Hematopoietic multipotent progenitor cell treated with erythropoietin and hydrocortisone succinate and interleukin-3 and kit ligand, for 15 days (in vitro differentiated cells): Measurements from ENCODE around the gene GLG1.

Experiments
- DNase-seq: peaks from one replicate; pipeline ENCODE4 v3.0.0-alpha.2; 2015; ENCODE audit warnings: low spot score

GLG1 gene

DNA sequence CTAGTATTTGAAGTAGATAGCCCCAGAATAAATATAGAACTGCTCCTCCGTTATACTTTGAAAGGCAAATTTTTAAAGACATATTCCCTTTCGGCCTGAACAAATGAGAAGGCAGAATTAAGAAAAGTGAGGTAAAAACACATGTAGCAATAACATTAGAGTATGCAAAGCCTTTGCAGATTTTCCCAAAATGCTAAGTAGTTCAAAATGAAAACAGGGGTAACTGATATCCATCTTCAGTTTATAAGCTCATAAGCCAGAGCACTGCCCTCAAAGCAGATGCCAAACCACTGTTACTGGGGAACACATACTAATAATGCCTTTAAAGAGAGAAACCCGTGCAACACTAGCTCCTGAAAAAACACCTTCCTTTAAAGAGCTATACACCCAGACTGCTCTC is 134.4 kb downstream of the GLG1 start:
- DNase-seq = no peak

DNA sequence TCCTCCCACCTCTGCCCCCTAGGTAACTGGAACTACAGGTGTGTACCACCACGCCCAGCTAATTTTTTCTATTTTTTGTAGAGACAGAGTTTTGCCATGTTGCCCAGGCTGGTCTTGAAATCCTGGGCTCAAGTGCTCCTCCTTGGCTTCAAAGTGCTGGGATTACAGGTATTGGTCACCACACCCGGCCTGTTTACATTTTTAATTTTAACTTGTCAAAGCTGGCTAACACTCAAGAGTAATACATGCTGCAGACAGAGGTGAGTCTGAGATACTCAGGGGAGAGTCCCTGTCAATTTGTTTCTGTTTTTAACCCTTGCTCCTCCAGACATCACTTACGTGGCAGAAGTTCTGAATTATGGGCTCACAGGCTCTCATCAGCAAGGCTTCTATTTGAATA is 134.9 kb downstream of the GLG1 start:
- no peak for DNase-seq

DNA sequence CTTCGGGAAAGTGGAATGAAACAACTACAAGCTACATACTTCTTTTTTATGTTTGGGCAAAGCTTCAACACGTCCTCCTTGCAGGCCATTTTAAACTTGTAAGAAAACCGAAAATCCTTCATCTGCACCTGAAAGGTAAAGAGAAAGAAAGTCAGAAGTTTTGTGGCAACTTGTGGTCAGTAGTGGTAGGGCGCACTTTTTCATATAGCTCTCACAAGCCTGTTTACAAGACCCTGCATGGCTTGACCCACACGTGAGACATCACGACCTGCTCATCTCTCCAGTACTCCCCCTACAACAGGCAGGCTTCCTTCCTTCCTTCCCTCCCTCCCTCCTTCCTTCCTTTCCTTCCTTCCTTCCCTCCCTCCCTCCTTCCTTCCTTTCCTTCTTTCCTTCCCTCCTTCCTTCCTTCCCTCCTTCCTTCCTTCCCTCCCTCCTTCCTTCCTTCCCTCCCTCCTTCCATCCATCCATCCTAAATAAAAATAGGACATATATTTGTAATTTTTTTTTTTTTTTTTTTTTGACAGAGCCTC is 136.9 kb downstream of the GLG1 start:
- DNase-seq = no peak

DNA sequence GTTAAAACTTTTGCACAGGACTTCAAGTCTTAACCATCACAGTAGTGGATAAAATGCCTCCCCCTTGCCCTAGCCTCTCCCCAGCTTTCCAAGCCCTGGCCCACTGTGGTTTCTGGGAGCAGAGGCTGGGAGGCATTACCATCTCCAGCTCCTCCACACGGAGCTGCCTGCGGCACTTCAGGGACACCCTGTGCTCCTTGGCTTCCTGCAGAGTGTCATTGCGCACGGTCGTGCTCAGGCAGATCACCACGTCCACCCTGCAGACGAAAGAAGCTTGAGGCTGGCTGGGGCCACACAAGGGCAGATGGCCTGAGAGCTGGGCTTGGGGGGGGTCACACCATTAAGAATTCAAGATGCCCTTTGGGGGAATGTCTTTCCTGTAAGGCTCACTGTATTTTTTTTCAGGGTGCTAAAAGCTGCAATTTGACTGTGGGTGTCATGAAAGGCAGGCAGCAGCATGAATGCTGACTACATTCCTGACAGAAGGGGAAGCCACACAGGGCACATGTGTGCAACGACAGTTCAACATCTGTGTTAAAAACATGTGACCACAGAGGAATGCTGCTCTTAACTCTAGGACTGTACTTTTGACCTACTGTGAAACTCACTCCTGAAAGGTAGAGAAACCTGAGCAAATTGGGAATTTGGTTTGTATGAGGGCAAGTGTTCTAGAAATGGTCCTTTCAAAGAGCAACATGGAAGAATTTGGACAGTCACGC is 137.9 kb downstream of the GLG1 start:
- no peak for DNase-seq

DNA sequence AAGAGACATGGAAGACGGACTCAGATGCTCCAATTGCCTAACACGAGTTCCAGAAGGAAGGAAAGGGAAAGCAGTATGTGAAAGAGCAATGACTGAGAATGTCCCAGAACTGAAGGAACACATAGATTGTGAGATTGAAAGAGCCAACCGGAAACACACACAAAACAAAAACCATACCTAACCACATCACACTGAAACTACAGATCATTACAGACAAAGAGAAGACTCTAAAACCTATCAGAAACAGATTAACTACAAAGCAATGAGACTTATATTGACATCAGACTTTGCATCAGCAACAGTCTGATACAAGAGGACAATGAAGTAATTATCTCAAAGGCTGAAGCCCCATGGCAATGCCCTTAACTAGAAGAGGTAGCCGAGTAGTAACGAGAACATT is 140.0 kb downstream of the GLG1 start:
- DNase-seq = no peak

DNA sequence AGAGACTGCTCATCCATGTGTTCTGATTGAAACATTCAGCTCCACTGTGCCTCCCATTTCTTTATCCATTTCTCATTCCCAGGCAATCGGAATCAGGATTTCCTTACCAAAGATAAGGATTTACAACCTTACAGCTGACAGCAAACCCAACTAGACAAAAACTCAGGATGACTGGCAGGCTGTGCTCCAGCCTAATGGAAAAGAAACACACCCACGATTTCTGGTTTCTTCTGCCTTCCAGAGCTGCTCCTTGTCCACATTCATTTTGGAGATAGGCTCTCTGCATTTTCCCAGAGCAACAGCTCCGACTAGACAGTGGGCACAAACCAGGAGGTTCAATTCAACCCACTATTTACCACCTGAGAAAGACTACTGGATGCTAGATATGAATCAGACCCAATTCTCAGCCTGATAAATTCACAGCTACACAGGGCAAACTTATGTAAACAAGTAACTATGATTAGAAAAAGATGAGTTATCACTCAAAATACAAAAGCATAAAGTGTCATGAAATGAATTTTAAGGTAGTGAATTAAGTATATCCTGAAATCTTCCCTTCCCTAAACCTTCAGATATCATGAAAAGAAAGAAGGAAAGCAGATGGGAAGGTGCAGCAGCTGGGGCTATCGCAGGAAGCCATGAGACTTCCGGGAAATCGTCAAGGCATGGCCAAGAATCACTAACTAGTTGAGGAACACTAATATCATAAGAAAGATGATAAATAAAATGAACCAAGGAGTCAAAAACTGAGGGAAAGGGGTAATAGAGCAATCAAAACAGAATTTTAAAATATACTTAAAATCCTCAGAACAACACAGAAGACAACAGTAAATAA is 140.8 kb downstream of the GLG1 start:
- DNase-seq = no peak

DNA sequence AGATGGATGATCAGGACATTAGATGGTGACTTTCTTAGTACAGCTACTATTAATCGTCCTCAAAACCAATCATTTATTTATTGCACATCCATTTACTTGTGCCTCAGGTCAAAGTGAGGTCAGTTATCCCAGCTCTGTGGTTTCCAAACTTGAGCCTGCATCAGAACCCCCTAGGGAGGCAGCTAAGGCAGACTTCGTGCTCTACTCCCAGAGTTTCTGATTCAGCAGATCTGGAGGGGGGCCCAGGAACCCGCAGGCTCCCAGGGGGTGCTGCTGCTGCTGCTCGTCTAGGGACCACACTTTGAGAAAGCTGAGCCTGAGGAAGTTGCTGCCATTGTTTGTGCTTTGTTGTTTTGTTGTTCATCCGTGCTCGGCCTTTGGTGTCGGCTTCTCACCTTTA is 141.6 kb downstream of the GLG1 start:
- no peak for DNase-seq

DNA sequence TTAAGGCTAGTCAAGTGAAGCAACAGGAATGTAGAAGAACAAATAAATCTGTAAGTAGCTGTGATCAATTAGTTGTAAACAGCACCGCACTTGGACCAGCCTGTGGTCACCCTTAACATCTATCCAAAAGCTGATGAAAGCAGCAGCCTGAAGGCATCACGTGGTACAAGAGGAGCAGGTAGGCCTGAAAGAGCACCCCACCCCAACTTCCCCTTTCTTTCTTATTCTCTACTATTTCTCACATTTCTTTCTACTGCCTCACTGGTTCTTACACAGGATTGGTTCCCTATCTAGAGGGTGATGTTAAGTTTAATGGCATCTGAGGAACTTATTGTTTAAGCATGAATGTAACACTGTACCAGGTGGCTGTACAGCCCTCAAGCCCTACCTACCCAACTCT is 143.0 kb downstream of the GLG1 start:
- DNase-seq = no peak

DNA sequence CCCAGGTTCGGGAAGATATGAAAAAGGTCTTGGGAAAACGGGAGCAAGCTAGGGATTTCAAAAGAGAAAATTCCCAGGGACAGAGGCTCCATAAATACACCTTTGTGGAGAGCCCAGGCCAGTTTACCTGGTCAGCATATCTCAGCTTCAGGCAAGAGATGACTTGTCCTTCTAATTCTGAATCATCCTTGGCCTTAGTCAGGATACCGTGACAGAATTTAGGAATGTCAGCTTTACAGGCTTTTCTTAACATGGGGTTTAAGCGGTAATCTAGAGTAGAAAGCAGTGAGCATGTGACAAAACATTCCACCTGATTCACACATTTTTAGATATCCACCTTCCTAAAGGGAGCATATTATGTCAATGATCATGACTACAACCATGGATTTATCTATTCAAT is 144.6 kb downstream of the GLG1 start:
- DNase-seq = no peak

DNA sequence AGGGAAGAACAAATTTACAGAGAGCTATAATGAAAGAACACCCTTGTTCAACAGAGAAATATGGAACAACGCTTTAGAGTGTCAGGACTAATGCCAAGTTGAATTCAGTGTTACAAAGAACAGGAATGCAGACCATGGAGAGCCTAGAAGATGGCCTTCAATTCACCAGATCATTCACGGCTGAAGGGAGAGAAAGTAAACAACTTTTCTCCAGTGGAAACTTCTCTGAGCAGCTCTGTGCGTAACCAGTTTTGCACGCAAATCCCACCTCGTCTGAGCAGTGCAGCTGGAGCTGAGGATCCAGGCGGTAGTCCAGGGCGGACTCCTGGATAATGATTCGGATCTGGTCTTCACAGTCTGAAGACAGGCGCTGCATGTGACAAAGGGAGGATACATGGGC is 145.1 kb downstream of the GLG1 start:
- no peak for DNase-seq

DNA sequence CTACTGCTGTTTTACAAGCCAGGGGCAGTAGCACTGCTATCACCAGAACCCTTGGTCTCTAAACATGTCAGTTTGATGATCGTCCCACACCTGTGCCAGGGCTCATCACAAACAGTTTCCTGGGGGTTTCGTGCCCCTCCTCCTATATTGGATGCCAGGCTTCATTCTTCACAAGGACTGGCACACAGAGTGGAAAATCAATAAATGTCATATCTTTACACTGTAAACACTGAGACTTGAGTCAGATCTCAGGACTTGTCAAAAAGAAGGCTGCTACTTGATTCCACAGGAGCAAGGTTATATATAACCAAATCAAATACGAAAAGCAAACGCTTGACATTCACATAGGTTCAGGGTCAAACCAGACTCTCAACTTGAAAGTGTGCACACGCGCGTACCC is 146.4 kb downstream of the GLG1 start:
- DNase-seq = no peak

DNA sequence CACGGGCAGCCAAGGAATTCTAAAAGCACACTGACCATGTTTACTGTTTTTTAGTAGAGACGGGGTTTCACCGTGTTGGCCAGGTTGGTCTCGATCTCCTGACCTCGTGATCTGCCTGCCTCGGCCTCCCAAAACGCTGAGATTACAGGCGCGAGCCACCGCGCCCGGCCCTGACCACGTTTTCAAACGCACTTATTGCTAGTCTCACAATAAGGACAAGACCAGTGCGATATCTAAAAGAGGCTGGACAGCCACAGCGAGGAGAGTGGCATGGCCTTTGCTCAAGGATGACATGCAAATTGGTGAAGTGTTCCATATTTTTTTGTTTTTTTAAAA is 150.7 kb downstream of the GLG1 start:
- no peak for DNase-seq

DNA sequence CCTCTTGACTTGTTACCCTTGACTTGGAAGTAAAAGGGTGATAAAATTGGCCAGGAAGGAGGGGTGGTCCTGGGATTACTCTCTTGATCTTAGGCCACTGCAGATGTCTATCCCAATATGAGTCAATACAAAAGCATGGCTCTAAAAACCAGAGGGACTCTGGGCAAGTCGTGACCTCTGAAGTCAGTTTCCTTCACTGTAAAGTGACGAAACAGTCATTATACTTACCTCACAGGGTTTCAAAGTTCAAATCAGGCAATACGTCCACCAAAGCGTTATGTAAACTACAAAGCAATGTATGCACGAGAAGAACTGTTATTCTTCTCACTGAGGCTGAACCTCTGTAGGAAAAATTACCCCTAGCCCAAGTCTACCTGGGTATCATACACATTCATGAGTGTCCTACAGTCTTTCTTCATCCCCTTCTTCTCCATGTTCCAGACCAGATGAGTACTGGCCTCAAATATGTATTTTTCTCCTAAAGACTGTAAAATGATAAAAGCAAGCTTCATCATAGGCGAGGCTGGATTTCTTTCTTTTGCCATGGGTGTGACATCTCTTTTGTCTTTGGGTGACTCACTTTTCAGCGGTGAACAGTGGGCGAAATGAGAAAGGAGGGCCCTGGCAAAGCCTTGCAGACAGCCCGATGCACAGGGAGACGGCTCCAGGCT is 151.2 kb downstream of the GLG1 start:
- DNase-seq = no peak

DNA sequence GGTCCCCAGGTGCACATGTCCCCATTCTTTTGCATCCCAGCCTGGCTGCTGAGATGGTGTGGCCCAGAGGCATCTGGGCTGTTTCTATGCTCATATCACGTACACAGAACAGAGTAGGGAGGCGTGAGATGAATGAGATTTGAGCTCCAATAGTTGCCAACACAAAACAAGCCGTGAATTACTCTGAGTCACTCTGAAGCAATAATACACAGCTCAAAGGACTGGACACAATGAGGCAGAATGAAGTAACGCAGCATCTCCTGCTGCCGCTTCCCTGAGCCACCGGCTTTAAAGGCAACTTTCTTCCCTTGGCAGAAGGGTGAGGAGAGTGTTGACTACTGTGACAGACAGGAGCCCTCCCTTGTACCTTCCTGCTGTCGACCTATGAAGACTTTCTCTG is 151.7 kb downstream of the GLG1 start:
- DNase-seq = no peak

DNA sequence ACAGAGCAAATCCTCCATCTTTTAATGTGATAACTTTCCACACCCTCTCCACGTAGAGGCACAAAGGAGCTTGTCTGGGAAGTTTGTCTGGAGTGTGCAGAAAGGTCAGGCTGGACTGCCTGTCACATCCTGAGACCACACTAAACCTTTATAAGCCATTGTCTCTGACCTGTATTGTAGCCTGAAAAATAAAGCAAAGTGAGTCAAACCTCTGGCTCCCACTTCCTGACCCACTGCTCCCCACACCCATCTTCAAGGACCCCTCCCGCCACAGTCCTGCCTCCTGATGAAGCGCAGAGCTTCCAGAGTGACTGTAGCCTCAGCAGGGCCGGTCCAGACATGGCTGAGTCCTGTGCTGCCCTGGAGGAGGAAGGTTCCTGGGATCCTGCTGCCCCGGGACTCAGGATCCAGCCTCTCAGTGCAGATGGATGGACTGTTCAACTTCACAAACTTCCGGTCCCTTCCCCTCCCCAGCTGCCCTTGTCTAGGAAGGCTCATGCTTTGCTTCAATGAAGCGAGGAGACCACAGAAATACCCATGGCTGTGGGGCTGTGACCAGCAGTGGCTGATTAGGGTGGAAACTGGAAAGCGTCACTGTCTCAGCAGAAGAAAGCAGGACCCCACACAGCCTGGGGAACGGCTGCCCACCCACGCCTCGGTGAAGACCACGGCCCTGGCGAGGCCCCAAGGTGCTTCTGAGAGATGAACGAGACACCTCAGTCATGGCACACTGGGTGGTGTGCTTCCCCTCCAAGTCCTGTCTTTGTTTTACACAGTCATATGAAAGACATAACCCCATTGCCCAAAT is 154.8 kb downstream of the GLG1 start:
- DNase-seq = no peak

DNA sequence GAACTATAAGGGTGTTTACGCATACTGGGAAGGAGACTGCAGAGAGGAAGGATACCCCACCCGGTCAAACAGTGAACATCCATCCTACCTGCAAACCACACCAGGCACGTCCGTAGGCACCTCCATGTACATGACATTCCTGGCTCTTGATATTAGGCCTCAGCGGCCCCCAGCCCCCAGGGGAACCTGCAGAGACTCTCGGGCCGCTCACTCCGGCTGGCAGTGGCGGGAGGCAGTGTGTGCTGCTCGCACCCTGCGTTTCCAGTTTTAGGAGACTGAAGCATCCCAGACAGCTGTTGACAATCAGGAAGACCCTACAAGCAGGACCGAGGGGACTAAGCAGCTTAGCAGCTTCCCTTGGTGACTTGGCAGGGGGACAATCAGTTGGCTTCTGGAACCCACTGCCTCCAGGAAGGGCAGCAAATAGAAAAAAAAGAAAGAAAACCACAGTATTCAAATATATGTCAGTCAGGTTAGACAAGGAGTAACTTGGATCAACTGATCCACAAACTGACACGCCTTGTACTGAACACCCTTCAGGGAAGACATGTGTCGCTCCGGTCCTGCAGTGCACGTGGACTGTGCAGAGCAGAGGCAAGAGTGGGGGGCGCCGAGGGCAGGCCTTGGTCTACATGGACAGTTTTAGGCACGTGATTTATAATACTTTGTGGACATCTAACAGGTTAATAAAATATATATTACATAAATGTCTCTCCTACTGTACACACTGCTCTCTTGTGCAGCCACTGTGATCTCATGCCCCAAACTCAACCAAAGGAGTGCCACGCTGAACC is 155.8 kb downstream of the GLG1 start:
- DNase-seq = no peak

DNA sequence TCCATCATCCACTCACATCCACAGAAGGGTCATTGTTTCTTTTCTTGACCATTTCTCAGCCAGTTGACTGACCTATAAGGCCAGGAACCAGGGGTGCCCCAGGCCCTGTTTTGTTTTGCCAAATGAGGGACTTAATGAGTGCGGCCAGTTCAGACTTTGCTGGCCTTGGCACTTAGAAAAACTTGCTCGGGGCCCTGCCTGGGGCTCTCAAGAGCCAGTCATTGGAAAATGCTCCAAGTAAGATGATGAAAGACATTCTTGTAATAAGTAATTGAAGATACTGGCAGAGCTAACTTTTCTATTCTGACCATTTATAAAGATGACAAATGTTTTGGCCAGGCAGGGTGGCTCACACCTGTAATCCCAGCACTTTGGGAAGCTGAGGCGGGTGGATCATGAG is 156.7 kb downstream of the GLG1 start:
- no peak for DNase-seq

DNA sequence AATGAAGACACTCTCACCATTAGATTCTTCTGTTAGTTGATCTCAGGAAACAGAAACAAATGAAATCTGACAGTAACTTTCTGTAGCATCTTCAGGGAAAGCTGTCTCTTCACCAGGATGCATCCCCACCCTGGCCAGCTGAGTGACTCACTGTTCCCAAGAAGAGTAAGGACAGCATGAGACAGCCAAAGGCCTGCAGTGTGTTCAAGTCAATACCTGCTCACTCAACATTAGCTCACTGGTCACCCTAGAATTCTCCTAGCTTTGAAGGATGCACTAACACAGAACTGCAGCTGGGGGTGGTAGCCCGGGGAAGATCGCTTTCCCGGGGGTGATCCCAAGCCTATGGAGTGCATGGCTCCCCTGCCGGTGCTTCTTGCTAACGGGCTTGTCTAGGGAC is 157.4 kb downstream of the GLG1 start:
- no peak for DNase-seq

DNA sequence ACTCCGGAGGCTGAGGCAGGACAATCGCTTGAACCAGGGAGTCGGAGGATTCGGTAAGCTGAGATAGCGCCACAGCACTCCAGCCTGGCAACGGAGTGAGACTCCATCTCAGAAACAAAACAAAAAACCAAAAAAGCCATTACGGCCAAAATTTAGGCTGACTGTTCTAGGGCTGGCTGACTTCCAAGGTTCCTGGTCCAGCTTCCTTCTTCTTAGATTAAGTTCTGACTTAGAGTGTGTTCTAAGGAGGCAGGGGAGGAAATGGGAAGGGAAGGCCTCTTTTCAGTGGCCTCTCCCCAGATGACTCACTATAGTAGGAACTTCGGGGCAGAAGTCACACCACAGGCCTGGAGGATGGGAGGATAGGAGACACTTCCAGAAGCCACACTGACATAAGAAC is 157.9 kb downstream of the GLG1 start:
- no peak for DNase-seq

DNA sequence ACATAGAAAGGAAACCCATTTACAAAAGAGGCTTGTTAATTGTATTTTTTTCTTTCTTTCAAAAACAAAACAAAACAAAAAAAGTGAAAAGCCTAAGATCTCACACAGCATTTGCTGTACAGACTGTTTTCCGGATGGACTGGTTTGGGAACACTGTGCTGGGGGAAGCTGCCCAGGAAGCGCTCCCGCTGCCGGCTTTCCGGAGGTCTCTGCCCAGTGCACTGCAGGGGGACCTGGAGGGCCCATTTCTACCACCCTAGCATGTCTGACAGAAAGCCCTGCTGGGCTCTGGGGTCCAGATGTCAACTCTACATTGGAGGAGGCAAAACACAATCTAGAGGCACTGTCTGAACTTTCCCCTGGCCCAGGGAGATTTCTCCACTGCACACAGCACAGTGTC is 159.3 kb downstream of the GLG1 start:
- no peak for DNase-seq

DNA sequence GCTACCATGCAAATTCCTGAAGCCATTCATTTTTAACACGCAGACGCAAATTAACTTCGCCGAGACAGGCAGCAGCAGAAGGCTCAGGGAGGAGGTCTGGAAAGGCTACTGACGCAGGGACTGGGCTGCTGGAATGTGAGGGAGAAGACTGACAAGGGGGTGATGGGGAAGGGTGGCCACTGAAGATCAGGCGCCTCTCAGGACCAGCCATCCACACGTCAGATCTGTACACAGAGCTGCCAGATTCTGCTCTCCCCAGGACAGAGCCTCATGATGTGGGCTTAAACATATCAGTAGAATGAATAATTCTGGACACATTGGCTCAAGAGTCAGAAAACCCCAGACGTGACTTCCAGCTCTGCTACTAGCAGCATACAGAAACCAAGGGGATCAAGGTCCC is 160.0 kb downstream of the GLG1 start:
- no peak for DNase-seq
